NT2/D1 (cell line): ENCODE results near the gene UBE4B.

Source experiments
- SUZ12 ChIP-seq: IDR thresholded peaks from 2 replicates; pipeline ENCODE4 v1.6.1; 2011; ENCODE audit not compliant: insufficient read length, insufficient read depth; ENCODE audit errors: extremely low read depth
- ZNF274 ChIP-seq: IDR thresholded peaks from 2 replicates; pipeline ENCODE4 v1.6.1; 2011; ENCODE audit warnings: mild to moderate bottlenecking, low read depth, low read length

- TF ChIP-seq SUZ12 (no peak), ZNF274 (no peak)
These were observed 164.2 kb downstream of the UBE4B start for GRCh38 chr1:10196976-10197375.
